ENCODE data around the gene CNDP2. TPM values are rescaled to one million over a fixed set of nuclear protein-coding genes. Genes with fewer than 3 reads are reported as not detected.

CNDP2 gene
- total RNA-seq, 4 donors from 2014 or later, result 29.5 to 82.8 (median 31.6) TPM

GRCh38 chr18:74518456-74519295 is 22.5 kb downstream of the CNDP2 start:
- H3K27me3 ChIP-seq, result no peaks in the 10 kb centered on the region
- no peak overlapping the region for H3K4me3 ChIP-seq
- intact Hi-C loops (cut with DNase I; ENCODE audit: low total_unique reads) (no loop called here), in situ Hi-C loops (cut with MboI; ENCODE audit: low sequenced_read_pairs in 4 of 4) (no loop called here)
- ATAC-seq (no peak), DNase-seq (no peak)
- peaks cover under 1 to 3% of the 10 kb centered on the region in 2 donors for H3K4me1 ChIP-seq
- no peak overlapping the region for H3K27ac ChIP-seq
- H3K36me3 ChIP-seq, result peaks cover 0 to 60% of the 10 kb centered on the region in 2 donors
- TF ChIP-seq, protein P1, sequence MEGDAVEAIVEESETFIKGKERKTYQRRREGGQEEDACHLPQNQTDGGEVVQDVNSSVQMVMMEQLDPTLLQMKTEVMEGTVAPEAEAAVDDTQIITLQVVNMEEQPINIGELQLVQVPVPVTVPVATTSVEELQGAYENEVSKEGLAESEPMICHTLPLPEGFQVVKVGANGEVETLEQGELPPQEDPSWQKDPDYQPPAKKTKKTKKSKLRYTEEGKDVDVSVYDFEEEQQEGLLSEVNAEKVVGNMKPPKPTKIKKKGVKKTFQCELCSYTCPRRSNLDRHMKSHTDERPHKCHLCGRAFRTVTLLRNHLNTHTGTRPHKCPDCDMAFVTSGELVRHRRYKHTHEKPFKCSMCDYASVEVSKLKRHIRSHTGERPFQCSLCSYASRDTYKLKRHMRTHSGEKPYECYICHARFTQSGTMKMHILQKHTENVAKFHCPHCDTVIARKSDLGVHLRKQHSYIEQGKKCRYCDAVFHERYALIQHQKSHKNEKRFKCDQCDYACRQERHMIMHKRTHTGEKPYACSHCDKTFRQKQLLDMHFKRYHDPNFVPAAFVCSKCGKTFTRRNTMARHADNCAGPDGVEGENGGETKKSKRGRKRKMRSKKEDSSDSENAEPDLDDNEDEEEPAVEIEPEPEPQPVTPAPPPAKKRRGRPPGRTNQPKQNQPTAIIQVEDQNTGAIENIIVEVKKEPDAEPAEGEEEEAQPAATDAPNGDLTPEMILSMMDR (IDR thresholded peaks at IDR 0.05 in 4 of 5, conservative IDR thresholded peaks at IDR 0.05 in 1 of 5), result no peak
- TF ChIP-seq POLR2A (IDR thresholded peaks at IDR 0.05), result no peak
- no peaks in the 10 kb centered on the region for H3K9me3 ChIP-seq

DNA sequence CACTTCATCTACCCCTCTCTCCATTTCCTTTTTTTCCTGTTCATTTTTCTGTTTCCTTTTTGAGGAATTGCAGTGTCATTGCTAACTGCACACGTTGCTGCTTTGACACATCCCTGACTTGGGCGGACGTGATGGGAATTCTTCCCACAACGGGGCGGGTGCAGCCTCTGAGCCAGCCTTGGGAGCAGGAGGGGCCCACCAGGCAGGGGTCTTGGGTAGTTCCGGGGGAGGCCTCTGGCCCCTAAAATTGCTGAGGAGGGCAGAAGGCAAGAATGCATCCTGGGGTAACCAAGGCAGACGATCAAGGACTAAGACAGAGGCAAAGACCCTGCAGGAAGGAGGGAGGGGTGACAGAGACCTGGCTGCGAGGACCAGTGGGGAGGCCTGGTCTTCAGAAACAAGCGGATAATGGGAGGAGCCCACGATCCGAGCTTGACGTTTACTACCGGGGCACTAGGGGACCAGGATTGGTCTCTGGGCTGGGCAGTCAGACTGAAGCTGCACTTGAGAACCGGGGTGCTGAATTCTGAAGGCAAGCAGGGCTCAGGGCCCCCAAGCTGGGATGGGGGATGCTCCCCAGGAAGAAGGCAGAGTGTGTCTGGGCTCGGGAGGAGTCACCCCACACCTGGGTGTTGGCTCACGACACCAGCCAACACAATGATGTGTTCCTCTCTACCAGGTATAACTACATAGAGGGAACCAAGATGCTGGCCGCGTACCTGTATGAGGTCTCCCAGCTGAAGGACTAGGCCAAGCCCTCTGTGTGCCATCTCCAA is 23.3 kb downstream of the CNDP2 start:
- intact Hi-C loops (cut with DNase I; ENCODE audit: low total_unique reads), result no loop called here
- TF ChIP-seq, protein P1 (IDR thresholded peaks at IDR 0.05 in 4 of 5, conservative IDR thresholded peaks at IDR 0.05 in 1 of 5), result no peak
- TF ChIP-seq POLR2A (IDR thresholded peaks at IDR 0.05), result no peak
- Histone ChIP-seq H3K9me3 (no peaks in the 10 kb centered on the region), H3K4me3 (no peak overlapping the region), H3K36me3 (peaks cover 0 to 56% of the 10 kb centered on the region in 2 donors), H3K27ac (no peak overlapping the region), H3K27me3 (no peaks in the 10 kb centered on the region), H3K4me1 (peaks cover 9 to 11% of the 10 kb centered on the region in 2 donors)
- DNase-seq (no peak), ATAC-seq (no peak)
- in situ Hi-C loops (cut with MboI; ENCODE audit: low sequenced_read_pairs in 4 of 4), result no loop called here

DNA sequence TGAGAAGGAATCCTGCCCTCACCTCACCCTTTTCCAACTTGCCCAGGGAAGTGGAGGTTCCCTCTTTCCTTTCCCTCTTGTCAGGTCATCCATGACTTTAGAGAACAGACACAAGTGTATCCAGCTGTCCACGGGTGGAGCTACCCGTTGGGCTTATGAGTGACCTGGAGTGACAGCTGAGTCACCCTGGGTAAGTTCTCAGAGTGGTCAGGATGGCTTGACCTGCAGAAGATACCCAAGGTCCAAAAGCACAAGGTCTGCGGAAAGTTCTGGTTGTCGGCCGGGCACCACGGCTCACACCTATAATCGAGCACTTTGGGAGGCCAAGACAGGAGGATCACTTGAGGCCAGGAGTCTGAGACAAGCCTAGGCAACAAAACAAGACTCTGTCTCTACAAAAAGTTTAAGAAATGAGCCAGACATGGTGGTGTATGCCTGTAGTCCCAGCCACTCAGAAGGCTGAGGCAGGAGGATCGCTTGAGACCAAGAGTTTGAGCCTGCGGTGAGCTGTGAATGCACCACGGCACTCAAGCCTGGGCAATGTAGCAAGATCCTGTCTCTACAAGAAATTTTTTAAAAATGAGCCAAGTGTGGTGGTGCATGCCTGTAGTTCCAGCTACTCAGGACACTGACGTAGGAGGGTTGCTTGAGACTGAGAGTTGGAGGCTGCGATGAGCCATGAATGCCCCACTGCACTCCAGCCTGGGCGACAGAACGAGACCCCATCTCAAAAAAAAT is 24.1 kb downstream of the CNDP2 start:
- no peak for ATAC-seq
- Histone ChIP-seq H3K4me3 (no peak overlapping the region), H3K27ac (no peak overlapping the region), H3K9me3 (no peaks in the 10 kb centered on the region), H3K36me3 (peaks cover 0 to 51% of the 10 kb centered on the region in 2 donors), H3K4me1 (peaks cover 9 to 14% of the 10 kb centered on the region in 2 donors), H3K27me3 (no peaks in the 10 kb centered on the region)
- in situ Hi-C loops (cut with MboI; ENCODE audit: low sequenced_read_pairs in 4 of 4) (no loop called here), intact Hi-C loops (cut with DNase I; ENCODE audit: low total_unique reads) (no loop called here)
- no peak for TF ChIP-seq POLR2A (IDR thresholded peaks at IDR 0.05)
- TF ChIP-seq, protein P1 (IDR thresholded peaks at IDR 0.05 in 4 of 5, conservative IDR thresholded peaks at IDR 0.05 in 1 of 5), result no peak
- no peak for DNase-seq

DNA sequence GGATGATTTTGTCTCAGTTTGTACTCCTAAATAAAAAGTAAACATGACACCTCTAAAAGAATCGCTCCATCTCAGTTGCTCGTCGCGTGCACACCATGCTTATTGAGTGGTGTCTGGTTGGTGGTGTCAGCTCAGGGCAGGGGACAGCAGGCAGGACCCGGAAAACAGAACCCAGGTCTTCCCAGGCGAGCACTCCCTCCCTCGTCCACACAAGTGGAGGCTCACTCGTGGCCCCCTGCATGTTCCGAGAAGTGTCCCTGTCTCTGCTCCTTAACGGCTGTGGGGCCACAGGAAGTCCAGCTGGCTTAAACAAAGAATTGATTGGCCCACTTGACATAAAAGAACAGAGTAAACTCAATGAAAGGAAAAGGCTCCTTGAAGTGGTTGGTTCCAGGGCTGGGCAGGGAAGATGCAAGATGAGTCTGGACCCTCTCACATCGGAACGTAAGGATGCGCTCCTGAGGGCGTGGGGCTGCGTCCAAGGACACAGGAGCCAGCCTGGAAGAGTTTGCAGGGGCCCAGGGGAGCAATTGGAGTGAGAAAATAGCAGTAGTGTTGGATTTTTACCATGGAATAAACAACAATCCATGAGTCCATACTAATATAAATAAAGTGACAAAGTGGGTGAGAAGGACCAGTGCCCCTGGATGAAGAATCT is 25.0 kb downstream of the CNDP2 start:
- Histone ChIP-seq H3K36me3 (peaks cover 0 to 41% of the 10 kb centered on the region in 2 donors), H3K4me1 (peaks cover 9 to 14% of the 10 kb centered on the region in 2 donors), H3K4me3 (no peak overlapping the region), H3K27me3 (no peaks in the 10 kb centered on the region), H3K9me3 (no peaks in the 10 kb centered on the region), H3K27ac (no peak overlapping the region)
- intact Hi-C loops (cut with DNase I; ENCODE audit: low total_unique reads), result no loop called here
- no peak for TF ChIP-seq POLR2A (IDR thresholded peaks at IDR 0.05)
- TF ChIP-seq, protein P1 (IDR thresholded peaks at IDR 0.05 in 4 of 5, conservative IDR thresholded peaks at IDR 0.05 in 1 of 5), result no peak
- ATAC-seq (no peak), DNase-seq (no peak)
- in situ Hi-C loops (cut with MboI; ENCODE audit: low sequenced_read_pairs in 4 of 4), result no loop called here
